Body of pancreas (tissue), 4 donors: ENCODE results near the gene C11orf16.

Experiments used
- POLR2A ChIP-seq, 3 donors: fragments of 450-650 bp; IDR thresholded peaks; one replicate each; pipeline ENCODE4 v1.6.1; 2016; ENCODE audit warnings: antibody characterized with exemption in 3 of 3, mild to moderate bottlenecking in 2 of 3
- TF ChIP-seq, protein P1 (sequence below), 7 experiments: fragments of 450-650 bp in 4 of 7; fragments of 200-600 bp in 3 of 7; sonication (generic) in 3 of 7; IDR thresholded peaks; one replicate each; pipeline ENCODE4 v1.5.1; 2016 to 2019; ENCODE audit warnings: antibody characterized with exemption in 7 of 7

DNA sequence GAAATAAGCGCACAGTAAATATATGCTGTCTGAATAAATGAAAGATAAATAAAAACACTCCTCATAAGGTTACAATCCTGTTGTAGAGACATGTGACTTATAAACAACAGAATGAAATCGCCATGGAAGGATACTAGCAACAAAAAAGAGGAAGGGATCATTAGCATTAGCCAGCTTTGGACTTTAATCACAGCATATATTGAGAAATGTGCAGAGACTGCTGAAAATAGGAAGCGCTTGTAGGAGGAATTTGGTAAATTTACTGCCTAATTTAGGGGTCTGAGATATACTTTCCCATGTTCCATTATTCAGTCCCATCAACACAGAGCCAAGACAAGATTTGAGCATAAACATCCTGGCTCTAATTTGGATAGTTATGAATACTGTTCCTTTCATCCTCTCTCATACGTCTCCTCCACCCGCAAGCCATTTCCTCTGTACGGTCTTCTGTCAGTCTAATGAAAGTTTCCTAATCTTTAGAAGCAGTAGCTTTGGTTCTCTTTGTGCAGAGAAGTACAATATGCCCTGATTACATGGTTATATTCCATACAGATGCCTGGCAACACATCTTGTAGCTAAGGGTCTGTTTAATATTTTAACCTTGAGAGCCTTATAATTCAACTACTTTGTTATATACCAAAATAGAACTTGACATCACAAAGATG lies 58.9 kb downstream of the C11orf16 start:
- TF ChIP-seq, protein P1, sequence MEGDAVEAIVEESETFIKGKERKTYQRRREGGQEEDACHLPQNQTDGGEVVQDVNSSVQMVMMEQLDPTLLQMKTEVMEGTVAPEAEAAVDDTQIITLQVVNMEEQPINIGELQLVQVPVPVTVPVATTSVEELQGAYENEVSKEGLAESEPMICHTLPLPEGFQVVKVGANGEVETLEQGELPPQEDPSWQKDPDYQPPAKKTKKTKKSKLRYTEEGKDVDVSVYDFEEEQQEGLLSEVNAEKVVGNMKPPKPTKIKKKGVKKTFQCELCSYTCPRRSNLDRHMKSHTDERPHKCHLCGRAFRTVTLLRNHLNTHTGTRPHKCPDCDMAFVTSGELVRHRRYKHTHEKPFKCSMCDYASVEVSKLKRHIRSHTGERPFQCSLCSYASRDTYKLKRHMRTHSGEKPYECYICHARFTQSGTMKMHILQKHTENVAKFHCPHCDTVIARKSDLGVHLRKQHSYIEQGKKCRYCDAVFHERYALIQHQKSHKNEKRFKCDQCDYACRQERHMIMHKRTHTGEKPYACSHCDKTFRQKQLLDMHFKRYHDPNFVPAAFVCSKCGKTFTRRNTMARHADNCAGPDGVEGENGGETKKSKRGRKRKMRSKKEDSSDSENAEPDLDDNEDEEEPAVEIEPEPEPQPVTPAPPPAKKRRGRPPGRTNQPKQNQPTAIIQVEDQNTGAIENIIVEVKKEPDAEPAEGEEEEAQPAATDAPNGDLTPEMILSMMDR (IDR thresholded peaks at IDR 0.05): no peak
- TF ChIP-seq POLR2A (IDR thresholded peaks at IDR 0.05): no peak
